Right atrium auricular region (tissue), 2 donors: ENCODE data around the gene CDH22. TPM values are rescaled to one million over a fixed set of nuclear protein-coding genes. Genes with fewer than 3 reads are reported as not detected.

ENCODE experiments used
- DNase-seq: peaks from one replicate; pipeline ENCODE4 v3.0.0-alpha.2; 2019; ENCODE audit warnings: low spot score
- H3K27ac ChIP-seq, 2 donors: fragments of 200-600 bp; sonication (generic); 1 replicate in 1 of 2; 2 replicates in 1 of 2; pipeline ENCODE4 v1.5.1; 2016 to 2019
- H3K27me3 ChIP-seq, 2 donors: fragments of 200-600 bp; sonication (generic); one replicate each; pipeline versions ENCODE4 v1.5.1 to v1.6.0; 2017 to 2019
- H3K36me3 ChIP-seq: fragments of 200-600 bp; sonication (generic); one replicate; pipeline ENCODE4 v1.5.1; 2016
- H3K4me1 ChIP-seq, 2 donors: fragments of 200-600 bp; sonication (generic); one replicate each; pipeline versions ENCODE4 v1.5.1 to v1.6.0; 2017 to 2019
- H3K4me3 ChIP-seq, 2 donors: fragments of 200-600 bp; sonication (generic); 1 replicate in 1 of 2; 2 replicates in 1 of 2; pipeline ENCODE4 v1.5.1; 2017 to 2019; ENCODE audit warnings: mild to moderate bottlenecking in 1 of 2, moderate library complexity in 1 of 2
- H3K9me3 ChIP-seq, 2 donors: fragments of 200-600 bp; sonication (generic); one replicate each; pipeline ENCODE4 v1.5.1; 2019
- CTCF ChIP-seq, 2 donors: fragments of 200-600 bp; sonication (generic); IDR thresholded peaks; one replicate each; pipeline ENCODE4 v1.5.1; 2019; ENCODE audit warnings: antibody characterized with exemption in 2 of 2
- total RNA-seq, 2 donors: library from RNA; depleted of rRNA; stranded (reverse); fragments of >200 nt; gene quantifications; one replicate each; pipeline ENCODE4 v1.1.0, GENCODE V29; 2016

CDH22 gene
- total RNA-seq, 2 donors from 2014 or later = 0.67 to 4.4 TPM

- no peak for TF ChIP-seq CTCF (IDR thresholded peaks at IDR 0.05)
- no peaks in the 10 kb centered on the region for H3K27me3 ChIP-seq
- H3K4me3 ChIP-seq = no peak overlapping the region
- peak overlapping the region; percentile 79 to 96 for H3K27ac ChIP-seq
- no peak for DNase-seq
- H3K9me3 ChIP-seq = no peaks in the 10 kb centered on the region
- no peaks in the 10 kb centered on the region for H3K36me3 ChIP-seq
- peaks cover 0 to 26% of the 10 kb centered on the region in 2 donors for H3K4me1 ChIP-seq
These were observed 87.0 kb downstream of the CDH22 start for GRCh38 chr20:46221256-46221833.

- Histone ChIP-seq H3K27ac (peak overlapping the region; percentile 79 to 96), H3K9me3 (no peaks in the 10 kb centered on the region), H3K36me3 (no peaks in the 10 kb centered on the region), H3K4me3 (no peak overlapping the region), H3K4me1 (peaks cover 0 to 33% of the 10 kb centered on the region in 2 donors), H3K27me3 (no peaks in the 10 kb centered on the region)
- TF ChIP-seq CTCF (IDR thresholded peaks at IDR 0.05) = no peak
- peak; percentile 68 for DNase-seq
These were observed 87.7 kb downstream of the CDH22 start for GRCh38 chr20:46220455-46221207.

- no peak for TF ChIP-seq CTCF (IDR thresholded peaks at IDR 0.05)
- H3K4me3 ChIP-seq = no peak overlapping the region
- H3K4me1 ChIP-seq = peaks cover 0 to 38% of the 10 kb centered on the region in 2 donors
- no peak for DNase-seq
- H3K27ac ChIP-seq = peak overlapping the region; percentile 79 to 96
- no peaks in the 10 kb centered on the region for H3K36me3 ChIP-seq
- no peaks in the 10 kb centered on the region for H3K9me3 ChIP-seq
- no peaks in the 10 kb centered on the region for H3K27me3 ChIP-seq
These were observed 88.4 kb downstream of the CDH22 start for GRCh38 chr20:46219920-46220319.

GRCh38 chr20:46219190-46219589 is 89.1 kb downstream of the CDH22 start:
- DNase-seq = no peak
- TF ChIP-seq CTCF (IDR thresholded peaks at IDR 0.05) = no peak
- peaks cover 0 to 38% of the 10 kb centered on the region in 2 donors for H3K4me1 ChIP-seq

GRCh38 chr20:46218656-46219055 is 89.6 kb downstream of the CDH22 start:
- DNase-seq = no peak
- Histone ChIP-seq H3K27ac (no peak overlapping the region), H3K36me3 (no peaks in the 10 kb centered on the region), H3K4me1 (peaks cover 0 to 38% of the 10 kb centered on the region in 2 donors), H3K9me3 (no peaks in the 10 kb centered on the region), H3K27me3 (no peaks in the 10 kb centered on the region), H3K4me3 (no peak overlapping the region)
- TF ChIP-seq CTCF (IDR thresholded peaks at IDR 0.05) = no peak

More at GRCh38 chr20:46219190-46219589, 89.1 kb downstream of the CDH22 start:
- Histone ChIP-seq H3K27ac (no peak overlapping the region), H3K4me3 (no peak overlapping the region), H3K9me3 (no peaks in the 10 kb centered on the region), H3K27me3 (no peaks in the 10 kb centered on the region), H3K36me3 (no peaks in the 10 kb centered on the region)
